Transverse colon (tissue), 4 donors: ENCODE data around the gene STX12. TPM values are rescaled to one million over a fixed set of nuclear protein-coding genes. Genes with fewer than 3 reads are reported as not detected.

Experiments
- DNase-seq: peaks from one replicate; pipeline ENCODE4 v3.0.0-alpha.2; 2019
- H3K27ac ChIP-seq, 4 donors: fragments of 200-600 bp; sonication (generic); 2 replicates each; pipeline ENCODE4 v1.5.1; 2016 to 2018; ENCODE audit warnings: inconsistent platforms in 4 of 4
- H3K27me3 ChIP-seq: fragments of 200-600 bp; sonication (generic); 2 replicates; pipeline ENCODE4 v1.5.1; 2017; ENCODE audit warnings: inconsistent platforms
- H3K36me3 ChIP-seq, 4 donors: fragments of 200-600 bp; sonication (generic); 2 replicates each; pipeline ENCODE4 v1.5.1; 2017 to 2019; ENCODE audit warnings: inconsistent platforms in 4 of 4
- H3K4me1 ChIP-seq, 4 donors: fragments of 200-600 bp; sonication (generic); 2 replicates each; pipeline ENCODE4 v1.5.1; 2017 to 2020; ENCODE audit warnings: inconsistent platforms in 4 of 4
- H3K4me3 ChIP-seq, 4 donors: fragments of 200-600 bp; sonication (generic); 1 replicate in 1 of 4; 2 replicates in 3 of 4; pipeline versions ENCODE4 v1.5.1 to v1.6.1; 2017 to 2019; ENCODE audit warnings: inconsistent platforms in 4 of 4
- H3K9me3 ChIP-seq, 2 donors: fragments of 200-600 bp; sonication (generic); 2 replicates each; pipeline ENCODE4 v1.5.1; 2017 to 2019; ENCODE audit warnings: inconsistent platforms in 2 of 2
- CTCF ChIP-seq, 5 experiments: fragments of 200-600 bp in 3 of 5; fragments of 450-650 bp in 2 of 5; sonication (generic) in 3 of 5; IDR thresholded peaks; 1 replicate in 2 of 5; 2 replicates in 3 of 5; pipeline ENCODE4 v1.5.1; 2016 to 2017; ENCODE audit warnings: antibody characterized with exemption in 5 of 5, inconsistent platforms in 3 of 5, mild to moderate bottlenecking in 2 of 5, moderate library complexity in 1 of 5
- EP300 ChIP-seq: sonication (generic); formaldehyde crosslinking; IDR thresholded peaks from one replicate; pipeline ENCODE4 v1.6.1; 2017; ENCODE audit warnings: antibody characterized with exemption, low read depth
- POLR2A ChIP-seq: fragments of 450-650 bp; IDR thresholded peaks from one replicate; pipeline ENCODE4 v1.6.1; 2016; ENCODE audit warnings: antibody characterized with exemption, mild to moderate bottlenecking, moderate library complexity
- POLR2AphosphoS5 ChIP-seq, 3 donors: sonication (generic); formaldehyde crosslinking; IDR thresholded peaks; one replicate each; pipeline ENCODE4 v1.6.1; 2016; ENCODE audit warnings: antibody characterized with exemption in 3 of 3
- WGBS, 2 donors: methylation state at CpG; one replicate each; pipeline ENCODE4 v1.1.5; 2018; ENCODE audit warnings: low coverage in 1 of 2; 5-methylcytosine and 5-hydroxymethylcytosine counted together
- in situ Hi-C, 4 donors: fragments of 200-750 bp; cut with MboI; loops; one replicate each; pipeline versions ENCODE4 v1.15.0 to v1.15.1; 2017; ENCODE audit warnings: low sequenced_read_pairs in 3 of 4, low pct_ligation_motif_present in 1 of 4, low pct_unique_long_range_greater_than_20kb in 1 of 4
- intact Hi-C: fragments of 100-400 bp; cut with DNase I; formaldehyde crosslinking; loops from one replicate; pipeline ENCODE4 v1.15.1; 2023; ENCODE audit warnings: low total_unique reads
- total RNA-seq, 4 donors: library from RNA; depleted of rRNA; stranded (reverse); fragments of >200 nt; gene quantifications; one replicate each; pipeline ENCODE4 v1.1.0, GENCODE V29; 2016

STX12 gene
- total RNA-seq, 4 donors from 2014 or later = 11.3 to 65.3 (median 47.6) TPM

DNA sequence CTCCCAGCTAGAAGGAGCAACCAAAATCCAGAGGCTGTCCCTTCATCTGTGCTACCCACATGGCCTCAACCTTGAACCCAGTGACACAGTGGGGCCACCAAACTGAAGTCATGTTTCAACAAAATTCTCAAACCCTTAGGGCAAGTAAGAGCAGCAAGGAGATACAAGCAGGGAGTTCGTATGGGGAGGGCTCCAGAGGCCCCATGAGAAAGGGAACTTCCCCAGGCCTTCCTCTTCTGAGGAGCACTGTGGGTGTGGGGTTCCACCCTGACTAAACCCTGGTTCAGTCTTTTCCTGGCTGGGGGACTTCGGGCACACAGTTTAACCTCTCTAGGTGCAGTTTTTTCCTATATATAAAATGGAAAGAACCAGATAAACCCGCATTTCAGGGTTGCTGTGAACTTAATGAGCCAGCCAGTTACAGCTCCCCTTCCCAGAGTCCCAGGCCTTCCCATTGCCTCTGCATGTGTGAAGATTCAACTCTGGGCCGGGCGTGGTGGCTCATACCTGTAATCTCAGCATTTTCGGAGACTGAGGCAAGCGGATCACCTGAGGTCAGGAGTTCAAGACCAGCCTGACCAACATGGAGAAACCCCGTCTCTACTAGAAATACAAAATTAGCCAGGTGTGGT is 91.4 kb downstream of the STX12 start:
- Histone ChIP-seq H3K36me3 (no peaks in the 10 kb centered on the region), H3K27ac (peak overlapping the region; percentile 36 to 57 (median 55)), H3K27me3 (no peaks in the 10 kb centered on the region), H3K4me1 (peaks cover 0 to 6% (median 0%) of the 10 kb centered on the region in 4 donors), H3K9me3 (no peaks in the 10 kb centered on the region), H3K4me3 (no peak overlapping the region)
- TF ChIP-seq CTCF (IDR thresholded peaks at IDR 0.05) (no peak), EP300 (no peak), POLR2A (no peak), POLR2AphosphoS5 (IDR thresholded peaks at IDR 0.05) (no peak)
- WGBS, 2 donors = 73 to 75% methylated on average over 3 to 8 of the region's 8 CpGs
- intact Hi-C loops (loop anchor here (5.0 kb wide), 1 partner anchor 113 kb away; no protein-coding TSS in a partner anchor), in situ Hi-C loops (loop anchor here in 3 of 4 donors (5.0 to 25.0 kb wide), 4 partner anchors 110 to 348 kb away; no protein-coding TSS in a partner anchor)
- no peak for DNase-seq

GRCh38 chr1:27865821-27866220 is 92.8 kb downstream of the STX12 start:
- H3K4me1 ChIP-seq = peaks cover 0 to 6% (median 0%) of the 10 kb centered on the region in 4 donors
- in situ Hi-C loops (loop anchor here in 3 of 4 donors (10.0 to 25.0 kb wide), 3 partner anchors 109 to 346 kb away; no protein-coding TSS in a partner anchor), intact Hi-C loops (no loop called here)
- TF ChIP-seq CTCF (IDR thresholded peaks at IDR 0.05) (no peak), POLR2AphosphoS5 (IDR thresholded peaks at IDR 0.05) (no peak), EP300 (no peak), POLR2A (no peak)
- 79 to 88% methylated on average over 9 to 10 of the region's 10 CpGs for WGBS, 2 donors
- H3K36me3 ChIP-seq = no peaks in the 10 kb centered on the region
- DNase-seq = no peak
- no peak overlapping the region for H3K4me3 ChIP-seq
- H3K27ac ChIP-seq = no peak overlapping the region
- no peaks in the 10 kb centered on the region for H3K27me3 ChIP-seq
- H3K9me3 ChIP-seq = no peaks in the 10 kb centered on the region

DNA sequence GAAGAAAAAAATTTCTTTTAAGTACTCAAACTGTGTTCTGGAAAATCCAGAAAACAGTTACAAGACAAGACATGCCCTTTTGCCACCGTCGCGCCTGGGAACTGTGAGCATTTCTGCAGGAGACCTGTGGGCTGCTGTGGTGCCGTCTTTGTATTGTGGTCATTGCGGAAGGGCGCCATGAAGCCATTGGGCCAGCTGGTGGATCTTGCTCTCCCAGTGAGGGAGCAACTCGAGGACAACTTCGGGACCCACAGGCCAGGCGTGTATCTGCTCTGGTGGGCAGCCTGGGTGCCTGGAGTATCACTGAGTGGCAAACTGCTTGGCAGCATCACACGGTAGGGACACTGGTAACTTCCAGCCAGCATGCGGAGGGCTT is 95.5 kb downstream of the STX12 start:
- no peak for TF ChIP-seq EP300
- no peak for TF ChIP-seq POLR2A
- TF ChIP-seq POLR2AphosphoS5 (IDR thresholded peaks at IDR 0.05) = no peak
- no peak for TF ChIP-seq CTCF (IDR thresholded peaks at IDR 0.05)
- no peak for DNase-seq
- in situ Hi-C loops (loop anchor here in 3 of 4 donors (10.0 to 25.0 kb wide), 3 partner anchors 106 to 344 kb away; no protein-coding TSS in a partner anchor), intact Hi-C loops (no loop called here)
- peaks cover 0 to 10% (median 9%) of the 10 kb centered on the region in 4 donors for H3K4me1 ChIP-seq
- H3K36me3 ChIP-seq = no peaks in the 10 kb centered on the region
- H3K4me3 ChIP-seq = no peak overlapping the region
- no peaks in the 10 kb centered on the region for H3K27me3 ChIP-seq
- 87 to 100% methylated on average over 3 to 10 of the region's 11 CpGs for WGBS, 2 donors
- no peaks in the 10 kb centered on the region for H3K9me3 ChIP-seq
- H3K27ac ChIP-seq = peak overlapping the region; percentile 51 to 68 (median 64)

GRCh38 chr1:27868932-27869718 is 96.1 kb downstream of the STX12 start:
- Histone ChIP-seq H3K36me3 (no peaks in the 10 kb centered on the region), H3K27me3 (no peaks in the 10 kb centered on the region), H3K9me3 (no peaks in the 10 kb centered on the region), H3K27ac (peak overlapping the region; percentile 51 to 68 (median 64)), H3K4me3 (no peak overlapping the region), H3K4me1 (peaks cover 0 to 10% (median 9%) of the 10 kb centered on the region in 4 donors)
- in situ Hi-C loops (loop anchor here in 3 of 4 donors (10.0 to 25.0 kb wide), 3 partner anchors 106 to 343 kb away; no protein-coding TSS in a partner anchor), intact Hi-C loops (no loop called here)
- 28 to 40% methylated on average over 1 to 10 of the region's 16 CpGs for WGBS, 2 donors
- peak; percentile 60 for DNase-seq
- TF ChIP-seq EP300 (no peak), POLR2AphosphoS5 (IDR thresholded peaks at IDR 0.05) (no peak), POLR2A (no peak), CTCF (IDR thresholded peaks at IDR 0.05) (no peak)
